Activated B cell treated with CpG ODN at 0.5 μM for 24 hours (primary cell): ENCODE results near the gene TMC7. TPM values are rescaled to one million over a fixed set of nuclear protein-coding genes. Genes with fewer than 3 reads are reported as not detected.

Experiments
- ATAC-seq: fragments of 200-7000 bp; cut with Tn5 transposase; one replicate; pipeline ENCODE4 v1.10.0; 2021; ENCODE audit warnings: low read depth, mild to moderate bottlenecking, moderate library complexity
- CTCF ChIA-PET: fragments of 350-600 bp; sonication (Branson Sonifier 250); formaldehyde crosslinking; loops from one replicate; lab custom pipeline; 2021; ENCODE audit warnings: antibody characterized with exemption; lab: Charles Lee
- POLR2A ChIA-PET: fragments of 350-600 bp; sonication (Branson Sonifier 250); formaldehyde crosslinking; loops from one replicate; lab custom pipeline; 2021; ENCODE audit warnings: antibody characterized with exemption; lab: Charles Lee
- DNase-seq: peaks from one replicate; pipeline ENCODE4 v3.0.0; 2022
- H3K27ac Mint-ChIP-seq: one replicate; pipeline ENCODE4 v1.8.0; 2020; ENCODE audit warnings: mixed read lengths
- H3K27me3 Mint-ChIP-seq: one replicate; pipeline ENCODE4 v1.8.0; 2021; ENCODE audit warnings: mixed read lengths
- H3K36me3 Mint-ChIP-seq: one replicate; pipeline ENCODE4 v1.8.0; 2021; ENCODE audit warnings: low read depth, mixed read lengths
- H3K4me1 Mint-ChIP-seq: one replicate; pipeline ENCODE4 v1.8.0; 2021; ENCODE audit warnings: mixed read lengths
- H3K4me3 Mint-ChIP-seq: one replicate; pipeline ENCODE4 v1.8.0; 2020; ENCODE audit warnings: mild to moderate bottlenecking, mixed read lengths
- H3K9me3 Mint-ChIP-seq: one replicate; pipeline ENCODE4 v1.8.0; 2020; ENCODE audit warnings: mixed read lengths
- intact Hi-C: fragments of 100-400 bp; cut with micrococcal nuclease; formaldehyde crosslinking; loops from one replicate; pipeline ENCODE4 v1.15.1; 2024
- total RNA-seq: library from RNA; stranded (reverse); gene quantifications from 2 replicates; pipeline ENCODE4 v1.2.3, GENCODE V29; 2022
- TF ChIP-seq, protein P1 (sequence below): fragments of 200-600 bp; IDR thresholded peaks from one replicate; pipeline ENCODE4 v1.8.0; 2022; ENCODE audit warnings: antibody characterized with exemption, mild to moderate bottlenecking

The TMC7 gene
- total RNA-seq, 1 donor from 2014 or later: not detected

DNA sequence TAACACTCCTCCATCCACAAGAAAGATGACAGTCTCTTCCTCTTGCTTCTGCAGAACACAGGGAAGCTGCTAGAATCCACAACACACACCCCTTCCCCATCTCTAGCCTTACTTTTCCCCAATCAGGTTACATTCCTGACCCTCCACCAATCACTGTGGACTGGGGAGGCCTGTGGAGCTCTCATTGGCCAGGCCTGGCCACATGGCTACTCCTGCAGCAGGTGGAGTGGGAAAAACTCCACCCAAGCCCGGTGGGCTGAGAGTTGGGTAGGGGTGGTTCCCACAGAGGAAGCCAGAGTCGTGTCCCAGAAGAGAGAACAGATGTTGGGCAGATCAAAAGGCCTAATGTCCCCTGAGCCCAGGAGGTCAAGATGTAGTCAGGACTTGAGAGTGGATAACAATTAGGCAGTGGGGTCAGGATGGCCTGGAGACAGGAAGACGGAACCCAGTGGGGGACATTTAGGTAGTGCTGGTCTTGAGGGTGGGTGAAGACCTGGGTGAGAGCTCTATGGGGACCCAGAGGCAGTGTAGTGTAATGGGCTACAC is 105.7 kb downstream of the TMC7 start:
- H3K9me3 Mint-ChIP-seq: peaks cover 4% of the 10 kb centered on the region
- H3K27ac Mint-ChIP-seq: no peak overlapping the region
- DNase-seq (no peak), ATAC-seq (no peak)
- POLR2A ChIA-PET: interaction anchor here (0.7 kb wide), 1 partner anchor 224 kb away, joined by 3 read pairs; no protein-coding TSS in a partner anchor
- H3K27me3 Mint-ChIP-seq: peaks cover 2% of the 10 kb centered on the region
- intact Hi-C loops: loop anchor here (5.0 to 10.0 kb wide), 3 partner anchors 123 to 433 kb away; partner anchors contain the start of genes CCP110 and GDE1
- H3K4me1 Mint-ChIP-seq: peaks cover 5% of the 10 kb centered on the region
- H3K4me3 Mint-ChIP-seq: no peak overlapping the region
- CTCF ChIA-PET: interaction anchor here (1.5 to 7.0 kb wide), 2 partner anchors 28 to 413 kb away, joined by 3 to 69 read pairs; no protein-coding TSS in a partner anchor
- TF ChIP-seq, protein P1, sequence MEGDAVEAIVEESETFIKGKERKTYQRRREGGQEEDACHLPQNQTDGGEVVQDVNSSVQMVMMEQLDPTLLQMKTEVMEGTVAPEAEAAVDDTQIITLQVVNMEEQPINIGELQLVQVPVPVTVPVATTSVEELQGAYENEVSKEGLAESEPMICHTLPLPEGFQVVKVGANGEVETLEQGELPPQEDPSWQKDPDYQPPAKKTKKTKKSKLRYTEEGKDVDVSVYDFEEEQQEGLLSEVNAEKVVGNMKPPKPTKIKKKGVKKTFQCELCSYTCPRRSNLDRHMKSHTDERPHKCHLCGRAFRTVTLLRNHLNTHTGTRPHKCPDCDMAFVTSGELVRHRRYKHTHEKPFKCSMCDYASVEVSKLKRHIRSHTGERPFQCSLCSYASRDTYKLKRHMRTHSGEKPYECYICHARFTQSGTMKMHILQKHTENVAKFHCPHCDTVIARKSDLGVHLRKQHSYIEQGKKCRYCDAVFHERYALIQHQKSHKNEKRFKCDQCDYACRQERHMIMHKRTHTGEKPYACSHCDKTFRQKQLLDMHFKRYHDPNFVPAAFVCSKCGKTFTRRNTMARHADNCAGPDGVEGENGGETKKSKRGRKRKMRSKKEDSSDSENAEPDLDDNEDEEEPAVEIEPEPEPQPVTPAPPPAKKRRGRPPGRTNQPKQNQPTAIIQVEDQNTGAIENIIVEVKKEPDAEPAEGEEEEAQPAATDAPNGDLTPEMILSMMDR: no peak
- no peaks in the 10 kb centered on the region for H3K36me3 Mint-ChIP-seq

DNA sequence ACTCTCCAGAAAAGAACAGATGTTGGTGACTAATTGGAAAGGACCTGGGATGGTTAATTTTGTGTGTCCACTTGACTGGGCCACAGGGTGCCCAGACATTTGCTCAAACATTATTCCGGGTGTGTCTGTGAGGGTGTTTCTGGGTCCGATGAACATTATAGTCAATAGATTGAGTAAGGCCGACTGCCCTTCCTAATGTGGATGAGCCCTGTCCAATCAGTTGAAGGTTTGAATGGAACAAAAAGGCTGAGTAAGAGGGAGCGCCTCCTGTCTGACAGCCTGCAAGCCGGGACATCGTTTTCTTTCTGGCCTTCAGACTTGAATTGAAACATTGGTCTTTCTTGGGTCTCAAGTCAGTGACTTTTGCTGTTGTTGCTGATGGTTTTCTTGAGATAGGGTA is 107.2 kb downstream of the TMC7 start:
- intact Hi-C loops: no loop called here
- H3K36me3 Mint-ChIP-seq: no peaks in the 10 kb centered on the region
- TF ChIP-seq, protein P1: no peak

DNA sequence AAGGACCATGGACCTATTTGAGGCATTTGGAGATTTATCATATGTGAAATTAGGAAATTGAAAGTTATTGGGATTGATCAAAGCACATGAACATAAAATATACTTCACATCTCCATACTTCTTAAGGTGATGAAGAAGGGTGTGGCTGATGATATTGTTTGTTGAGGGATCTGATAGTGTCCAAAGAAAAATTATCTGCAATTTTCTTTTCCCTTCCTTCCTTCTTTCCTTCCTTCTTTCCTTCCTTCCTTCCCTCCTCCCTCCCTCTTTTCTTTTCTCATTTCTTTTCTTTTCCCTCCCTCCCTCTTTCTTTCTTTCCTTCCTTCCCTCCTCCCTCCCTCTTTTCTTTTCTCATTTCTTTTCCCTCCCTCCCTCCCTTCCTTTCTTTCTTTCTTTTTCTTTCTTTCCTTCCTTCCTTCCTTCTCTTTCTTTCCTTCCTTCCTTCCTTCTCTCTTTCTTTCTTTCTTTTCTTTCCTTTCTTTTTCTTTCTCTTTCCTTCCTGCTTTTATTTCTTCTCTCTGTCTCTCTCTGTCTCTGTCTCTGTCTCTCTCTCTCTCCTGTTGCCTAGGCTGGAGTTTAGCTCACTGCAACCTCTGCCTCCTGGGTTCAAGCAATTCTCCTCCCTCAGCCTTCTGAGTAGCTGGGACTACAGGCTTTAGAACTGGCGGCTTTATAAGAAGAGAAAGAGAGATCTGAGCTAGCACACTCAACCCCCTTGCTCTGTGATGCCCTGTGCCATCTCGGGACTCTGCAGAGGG is 109.1 kb downstream of the TMC7 start:
- intact Hi-C loops: no loop called here
- no peak overlapping the region for H3K4me3 Mint-ChIP-seq
- CTCF ChIA-PET: no interaction called here
- no peaks in the 10 kb centered on the region for H3K27me3 Mint-ChIP-seq
- peaks cover 18% of the 10 kb centered on the region for H3K4me1 Mint-ChIP-seq
- no peak overlapping the region for H3K27ac Mint-ChIP-seq
- ATAC-seq (no peak), DNase-seq (no peak)
- POLR2A ChIA-PET: interaction anchor here (1.0 kb wide), 1 partner anchor 25 kb away, joined by 3 read pairs; the partner anchor contains the start of gene COQ7
- peaks cover 10% of the 10 kb centered on the region for H3K9me3 Mint-ChIP-seq
- H3K36me3 Mint-ChIP-seq: no peaks in the 10 kb centered on the region
- TF ChIP-seq, protein P1: no peak

More for the DNA sequence above, 107.2 kb downstream of the TMC7 start:
- DNase-seq (no peak), ATAC-seq (no peak)
- Mint-ChIP-seq H3K27ac (no peak overlapping the region), H3K27me3 (no peaks in the 10 kb centered on the region), H3K4me3 (no peak overlapping the region), H3K4me1 (peaks cover 18% of the 10 kb centered on the region), H3K9me3 (peaks cover 10% of the 10 kb centered on the region)
- POLR2A ChIA-PET: no interaction called here
- CTCF ChIA-PET: no interaction called here

DNA sequence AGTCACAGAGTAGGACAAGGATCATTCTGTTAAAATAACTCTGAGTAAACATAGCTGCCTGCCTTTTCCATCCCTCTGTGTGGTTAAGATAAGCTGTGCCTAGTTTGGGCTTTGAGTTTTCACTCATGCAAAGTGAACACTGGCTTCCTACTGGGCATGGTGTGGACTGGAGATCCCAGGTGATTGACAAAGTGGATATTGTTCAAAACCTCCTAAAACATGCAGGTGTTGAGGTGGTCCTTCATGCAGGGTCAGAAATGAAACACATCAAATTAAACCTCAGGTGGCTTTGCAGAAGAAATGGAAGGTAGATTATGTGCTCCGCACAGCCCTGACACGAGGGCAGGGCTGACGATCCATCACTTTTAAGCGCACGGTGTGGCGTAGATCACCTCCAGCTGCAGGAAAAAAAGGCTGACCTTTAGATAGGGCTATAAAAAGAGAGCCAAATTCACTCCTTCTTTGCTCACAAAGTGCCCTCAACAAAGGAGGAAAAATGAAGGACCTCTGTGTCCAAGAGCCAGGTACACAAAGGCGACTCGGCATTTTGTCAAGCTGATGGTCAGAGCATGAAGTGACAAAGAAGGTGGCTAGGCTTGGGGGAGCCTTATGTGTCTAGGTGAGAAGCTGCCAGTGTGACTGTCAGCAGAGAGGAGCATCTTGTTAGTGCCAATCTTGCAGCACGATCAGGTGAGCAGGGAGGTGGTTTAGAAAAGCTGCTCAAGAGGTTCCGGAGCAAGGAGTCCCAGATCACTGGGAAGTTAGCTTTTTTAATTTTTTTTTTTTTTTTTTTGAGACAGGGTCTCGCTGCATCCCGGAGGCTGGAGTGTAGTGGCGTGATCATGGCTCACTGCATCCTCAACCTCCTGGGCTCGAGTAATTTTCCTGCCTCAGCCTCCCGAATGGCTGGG is 110.2 kb downstream of the TMC7 start:
- Mint-ChIP-seq H3K27me3 (no peaks in the 10 kb centered on the region), H3K9me3 (peaks cover 12% of the 10 kb centered on the region), H3K4me1 (peaks cover 18% of the 10 kb centered on the region), H3K27ac (no peak overlapping the region), H3K4me3 (no peak overlapping the region), H3K36me3 (no peaks in the 10 kb centered on the region)
- ChIA-PET POLR2A (interaction anchor here (1.0 to 1.4 kb wide), 2 partner anchors 26 to 428 kb away, joined by 3 to 12 read pairs; partner anchors contain the start of genes COQ7 and GDE1), CTCF (interaction anchor here (1.1 to 1.4 kb wide), 3 partner anchors 38 to 409 kb away, joined by 3 to 4 read pairs (median 3); no protein-coding TSS in a partner anchor)
- intact Hi-C loops: no loop called here
- TF ChIP-seq, protein P1: no peak
- DNase-seq: no peak
- no peak for ATAC-seq
